IMR-90 (cell line): ENCODE data around the gene KBTBD4. TPM values are rescaled to one million over a fixed set of nuclear protein-coding genes. Genes with fewer than 3 reads are reported as not detected.
A peak's percentile ranks its signal among the peaks of the same experiment; 100 is the strongest.

Experiments
- ATAC-seq: fragments of 200-7000 bp; cut with Tn5 transposase; 2 replicates; pipeline ENCODE4 v1.9.1; 2020; ENCODE audit warnings: low read depth, mild to moderate bottlenecking, moderate library complexity
- BruUV-seq: library from RNA; stranded (reverse); fragments of 400-500 nt; replicated peaks from 2 replicates; lab custom pipeline; 2021; lab: Mats Ljungman, UMichigan
- CTCF ChIA-PET: fragments of 300-600 bp; formaldehyde crosslinking; extraction: SDS; loops from one replicate; lab custom pipeline; 2021; ENCODE audit warnings: antibody characterized with exemption; lab: Yijun Ruan, JAX
- POLR2A ChIA-PET: fragments of 300-600 bp; sonication (Branson Sonifier 250); formaldehyde crosslinking; loops from one replicate; lab custom pipeline; 2022; ENCODE audit warnings: antibody characterized with exemption; ENCODE audit not compliant: unreplicated experiment; lab: Charles Lee
- DNase-seq: peaks from one replicate; pipeline ENCODE4 v3.0.0; 2013
- H2AFZ ChIP-seq: replicated peaks from 2 replicates; pipeline ENCODE3; 2013; ENCODE audit warnings: low read length, mild to moderate bottlenecking; ENCODE audit not compliant: poor library complexity
- H2AK5ac ChIP-seq: 2 replicates; pipeline ENCODE4 v1.6.1; 2013; ENCODE audit warnings: low read depth, low read length, inconsistent platforms
- H2AK9ac ChIP-seq: replicated peaks from 2 replicates; pipeline ENCODE3; 2013; ENCODE audit warnings: mild to moderate bottlenecking, low read depth, low read length, moderate library complexity; ENCODE audit not compliant: poor library complexity
- H2BK120ac ChIP-seq: 2 replicates; pipeline ENCODE4 v1.6.1; 2013; ENCODE audit warnings: low read depth, low read length, inconsistent platforms
- H2BK15ac ChIP-seq: 3 replicates; pipeline ENCODE4 v1.6.1; 2013; ENCODE audit warnings: low read depth, low read length, inconsistent platforms
- H2BK20ac ChIP-seq: 2 replicates; pipeline ENCODE4 v1.6.1; 2013; ENCODE audit warnings: low read depth, mild to moderate bottlenecking, inconsistent platforms, low read length, moderate library complexity
- H2BK5ac ChIP-seq: 2 replicates; pipeline ENCODE4 v1.6.1; 2013; ENCODE audit warnings: mild to moderate bottlenecking, low read depth, low read length, inconsistent platforms; ENCODE audit not compliant: poor library complexity, severe bottlenecking
- H3K14ac ChIP-seq: replicated peaks from 2 replicates; pipeline ENCODE4 v1.6.1; 2013; ENCODE audit warnings: low read depth, low read length, inconsistent platforms
- H3K18ac ChIP-seq: 2 replicates; pipeline ENCODE4 v1.6.1; 2013; ENCODE audit warnings: low read depth, low read length, control low read depth
- H3K23ac ChIP-seq: 2 replicates; pipeline ENCODE4 v1.6.1; 2013; ENCODE audit warnings: low read depth, low read length, inconsistent platforms
- H3K27ac ChIP-seq: 2 replicates; pipeline ENCODE4 v1.5.1; 2013; ENCODE audit warnings: mild to moderate bottlenecking, control low read depth, low read length; ENCODE audit not compliant: insufficient read depth
- H3K27me3 ChIP-seq: 2 replicates; pipeline ENCODE4 v1.6.1; 2013; ENCODE audit warnings: low read length; ENCODE audit not compliant: control insufficient read depth, insufficient read depth
- H3K36me3 ChIP-seq: 2 replicates; pipeline ENCODE4 v1.6.1; 2013; ENCODE audit warnings: low read length, mixed read lengths; ENCODE audit not compliant: control insufficient read depth, insufficient read depth
- H3K4ac ChIP-seq: 2 replicates; pipeline ENCODE4 v1.6.1; 2013; ENCODE audit warnings: low read depth, low read length, inconsistent platforms
- H3K4me1 ChIP-seq: 2 replicates; pipeline ENCODE4 v1.6.1; 2013; ENCODE audit warnings: low read length, mixed read lengths; ENCODE audit not compliant: control insufficient read depth, insufficient read depth
- H3K4me2 ChIP-seq: 2 replicates; pipeline ENCODE4 v1.6.1; 2013; ENCODE audit warnings: low read depth, mild to moderate bottlenecking, control low read depth, low read length, moderate library complexity
- H3K4me3 ChIP-seq: 2 replicates; pipeline ENCODE4 v1.5.1; 2013; ENCODE audit warnings: low read depth, mild to moderate bottlenecking, control low read depth, low read length, moderate library complexity; ENCODE audit not compliant: insufficient read depth
- H3K56ac ChIP-seq: 2 replicates; pipeline ENCODE4 v1.6.1; 2013; ENCODE audit warnings: low read length, inconsistent platforms; ENCODE audit not compliant: insufficient read depth; ENCODE audit errors: extremely low read depth
- H3K79me1 ChIP-seq, 2 experiments: 2 replicates each; pipeline ENCODE4 v1.6.1; 2013; ENCODE audit warnings: low read length in 2 of 2, inconsistent platforms in 1 of 2, low read depth in 1 of 2
- H3K9ac ChIP-seq: 2 replicates; pipeline ENCODE4 v1.6.1; 2013; ENCODE audit warnings: low read depth, low read length, control low read depth
- H3K9me1 ChIP-seq: 2 replicates; pipeline ENCODE4 v1.6.1; 2013; ENCODE audit warnings: low read length, inconsistent platforms; ENCODE audit not compliant: insufficient read depth
- H3K9me3 ChIP-seq: 2 replicates; pipeline ENCODE4 v1.6.1; 2013; ENCODE audit warnings: low read length; ENCODE audit not compliant: control insufficient read depth, insufficient read depth
- H4K20me1 ChIP-seq: 2 replicates; pipeline ENCODE4 v1.6.1; 2013; ENCODE audit warnings: low read length, inconsistent platforms; ENCODE audit not compliant: insufficient read depth
- H4K5ac ChIP-seq: 2 replicates; pipeline ENCODE4 v1.6.1; 2013; ENCODE audit warnings: mild to moderate bottlenecking, low read depth, low read length, control low read depth
- H4K8ac ChIP-seq, 2 experiments: 2 replicates each; pipeline ENCODE4 v1.6.1; 2013; ENCODE audit warnings: low read depth in 2 of 2, low read length in 2 of 2, control low read depth in 1 of 2, inconsistent platforms in 1 of 2
- H4K91ac ChIP-seq: 2 replicates; pipeline ENCODE4 v1.6.1; 2013; ENCODE audit warnings: low read depth, low read length, inconsistent platforms; ENCODE audit not compliant: insufficient read depth
- BHLHE40 ChIP-seq: fragments of 150-350 bp; IDR thresholded peaks from 2 replicates; pipeline ENCODE4 v1.6.1; 2016; ENCODE audit warnings: mild to moderate bottlenecking, low read depth, low read length
- CEBPB ChIP-seq: IDR thresholded peaks from 2 replicates; pipeline ENCODE4 v1.6.1; 2012; ENCODE audit warnings: low read depth, low read length, improper control_type of control experiment
- MAZ ChIP-seq: IDR thresholded peaks from 2 replicates; pipeline ENCODE4 v1.6.1; 2012; ENCODE audit warnings: low read depth, mild to moderate bottlenecking, low read length, improper control_type of control experiment, moderate library complexity, borderline replicate concordance
- MXI1 ChIP-seq: IDR thresholded peaks from 2 replicates; pipeline ENCODE4 v1.6.1; 2012; ENCODE audit warnings: low read depth, mild to moderate bottlenecking, low read length, moderate library complexity, borderline replicate concordance
- POLR2A ChIP-seq: IDR thresholded peaks from 2 replicates; pipeline ENCODE4 v1.6.1; 2012; ENCODE audit warnings: mild to moderate bottlenecking, low read depth, low read length
- WGBS, 2 experiments: methylation state at CpG; one replicate each; pipeline versions ENCODE4 v1.1.5 to v1.1.7; 2013; ENCODE audit warnings: missing lambda C conversion rate in 2 of 2; ENCODE audit not compliant: insufficient read length in 1 of 2; ENCODE audit errors: extremely low coverage in 2 of 2; 5-methylcytosine and 5-hydroxymethylcytosine counted together
- dilution Hi-C: fragments of 300-500 bp; cut with HindIII; formaldehyde crosslinking; loops from one replicate; pipeline ENCODE4 v1.14.3; 2018; ENCODE audit warnings: low sequenced_read_pairs; ENCODE audit not compliant: unreplicated experiment
- in situ Hi-C: fragments of 300-500 bp; cut with MboI; formaldehyde crosslinking; loops from 3 replicates; pipeline ENCODE4 v1.14.3; 2019; ENCODE audit warnings: low sequenced_read_pairs, inconsistent platforms, mixed read lengths
- intact Hi-C: fragments of 100-400 bp; cut with micrococcal nuclease; formaldehyde crosslinking; loops from 2 replicates; pipeline ENCODE4 v1.10.0; 2022
- polyA plus RNA-seq, 3 experiments: library from polyadenylated mRNA; depleted of rRNA; stranded (reverse); fragments of >200 nt; gene quantifications; 2 replicates each; pipeline ENCODE4 v1.2.3, GENCODE V29; 2012; ENCODE audit warnings: low replicate concordance in 1 of 3
- total RNA-seq: library from RNA; depleted of rRNA; stranded (reverse); fragments of >200 nt; gene quantifications from 2 replicates; pipeline ENCODE4 v1.2.3, GENCODE V29; 2012

KBTBD4 gene
- total and polyA plus RNA-seq, 2 of the 4 experiments (the other 2 are of a cell fraction) = 14.9 to 41.6 TPM

DNA sequence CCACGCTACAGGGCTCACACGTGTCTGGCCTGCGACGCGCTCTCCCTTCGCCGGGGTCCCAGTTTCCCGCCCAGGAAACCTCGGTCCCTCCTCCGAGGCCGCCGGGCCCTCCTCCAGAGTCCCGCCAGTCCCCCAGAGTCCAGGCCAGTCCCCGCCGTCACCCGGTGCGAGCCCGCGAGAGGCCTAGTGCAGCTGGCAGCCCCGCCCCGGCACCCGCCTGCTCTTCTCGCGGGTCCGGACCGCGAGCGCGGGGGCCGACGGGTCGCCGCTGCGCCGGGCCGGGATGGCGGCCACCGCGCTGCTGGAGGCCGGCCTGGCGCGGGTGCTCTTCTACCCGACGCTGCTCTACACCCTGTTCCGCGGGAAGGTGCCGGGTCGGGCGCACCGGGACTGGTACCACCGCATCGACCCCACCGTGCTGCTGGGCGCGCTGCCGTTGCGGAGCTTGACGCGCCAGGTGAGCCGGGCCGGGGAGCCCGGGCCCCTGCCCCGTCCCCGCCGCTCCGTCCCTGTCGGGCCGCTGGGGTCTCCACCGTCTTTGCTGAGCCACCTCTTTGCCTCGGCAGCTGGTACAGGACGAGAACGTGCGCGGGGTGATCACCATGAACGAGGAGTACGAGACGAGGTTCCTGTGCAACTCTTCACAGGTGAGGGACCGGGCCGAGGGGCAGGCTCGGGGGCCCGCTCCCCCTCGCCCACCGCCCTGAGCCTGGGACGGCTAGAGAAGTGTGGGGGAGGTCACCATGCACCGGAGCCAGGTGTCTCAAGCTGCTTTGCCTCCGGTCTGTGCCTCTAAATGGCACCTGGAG is 13.2 kb downstream of the KBTBD4 start, which contains the start of gene PTPMT1:
Gene PTPMT1, plus strand, starts transcription at position 260 of the 809 bp plus-strand sequence. Its CDS starts 24 bp downstream, at position 284.
- H3K9ac ChIP-seq = peak within 1 kb of the TSS; percentile 96
- peaks cover 3% of the 10 kb centered on the region; the same call in 1 of the 2 replicates for H3K9me1 ChIP-seq
- peak within 1 kb of the TSS; percentile 97 to 100 for H4K8ac ChIP-seq
- peaks cover 4% of the 10 kb centered on the region for H3K4me1 ChIP-seq
- peak within 1 kb of the TSS; percentile 99 for H2AK9ac ChIP-seq
- H2BK15ac ChIP-seq = peak within 1 kb of the TSS; percentile 57; the same call in 1 of the 3 replicates
- peak within 1 kb of the TSS; percentile 94 for H3K14ac ChIP-seq
- peaks cover 28 to 50% of the 10 kb centered on the region in 2 experiments for H3K79me1 ChIP-seq
- intact Hi-C loops (no loop called here), in situ Hi-C loops (no loop called here), dilution Hi-C loops (no loop called here)
- peak within 1 kb of the TSS; percentile 90 for H3K4me2 ChIP-seq
- H4K20me1 ChIP-seq = no peaks in the 10 kb centered on the region
- peak within 1 kb of the TSS; percentile 94 for H4K5ac ChIP-seq
- H3K4me3 ChIP-seq = peak within 1 kb of the TSS; percentile 95
- H3K4ac ChIP-seq = peak within 1 kb of the TSS; percentile 90
- no peak within 1 kb of the TSS for H2BK20ac ChIP-seq
- H2AK5ac ChIP-seq = peak within 1 kb of the TSS; percentile 93
- peak within 1 kb of the TSS; percentile 95 for H3K23ac ChIP-seq
- TF ChIP-seq MAZ (peak; percentile 74; the same call in 1 of the 2 replicates), CEBPB (no peak), POLR2A (peak; percentile 87), MXI1 (peak; percentile 61; the same call in 1 of the 2 replicates), BHLHE40 (peak; percentile 32; the same call in 1 of the 2 replicates)
- H3K9me3 ChIP-seq = no peaks in the 10 kb centered on the region
- peak within 1 kb of the TSS; percentile 70; the same call in 1 of the 2 replicates for H2BK120ac ChIP-seq
- ATAC-seq (peak; percentile 99), DNase-seq (peak; percentile 61)
- no peaks in the 10 kb centered on the region for H3K27me3 ChIP-seq
- H2AFZ ChIP-seq = peak within 1 kb of the TSS; percentile 99
- WGBS, 2 experiments = 0% methylated on average over 56 of the region's 86 CpGs; no CpG with 5 or more reads in 1 of the 2 experiments
- H3K36me3 ChIP-seq = peaks cover 10% of the 10 kb centered on the region
- CTCF ChIA-PET = interaction anchor here (1.5 kb wide), 1 partner anchor 12 kb away, joined by 4 read pairs; no protein-coding TSS in a partner anchor
- peak within 1 kb of the TSS; percentile 88 for H3K27ac ChIP-seq
- H4K91ac ChIP-seq = peak within 1 kb of the TSS; percentile 75
- POLR2A ChIA-PET = interaction anchor here (0.6 to 1.1 kb wide), 2 partner anchors 13 to 37 kb away, joined by 3 read pairs; no protein-coding TSS in a partner anchor
- no TSS peak for BruUV-seq
- H3K56ac ChIP-seq = peak within 1 kb of the TSS; percentile 71
- H2BK5ac ChIP-seq = peak within 1 kb of the TSS; percentile 85
- peak within 1 kb of the TSS; percentile 67 for H3K18ac ChIP-seq
